NCI-H1694 treated with DMSO at 0.1 percent for 48 hours (cell line): ENCODE data around the gene SUGP2.
A peak's percentile ranks its signal among the peaks of the same experiment; 100 is the strongest.
"Not testable (repeated sequence)": the region's sequence is repeated elsewhere in the genome, so short reads cannot be mapped to it uniquely, and the experiment has no call there.

ENCODE experiments used
- DNase-seq: peaks from one replicate; lab custom pipeline; 2025; lab: John Stamatoyannopoulos, UW

Gene SUGP2

DNA sequence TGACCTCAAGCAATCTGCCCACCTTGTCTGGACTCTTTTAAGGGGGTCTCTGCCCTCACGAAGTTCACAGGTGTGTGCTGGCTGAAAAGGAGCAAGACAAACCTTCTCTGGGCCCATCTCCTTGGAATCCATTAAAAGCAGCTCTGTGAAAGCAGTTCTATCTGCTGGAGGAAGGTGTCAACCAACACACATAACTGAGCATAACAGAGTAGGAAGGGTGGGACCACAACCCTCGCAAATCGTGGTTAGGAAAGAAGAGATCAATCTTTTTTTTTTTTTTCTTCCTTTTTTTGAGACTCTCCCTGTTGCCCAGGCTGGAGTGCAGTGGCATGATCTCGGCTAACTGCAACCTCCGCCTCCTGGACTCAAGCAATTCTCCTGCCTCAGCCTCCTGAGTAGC, 1.4 kb downstream of the SUGP2 start:
- no peak for DNase-seq

DNA sequence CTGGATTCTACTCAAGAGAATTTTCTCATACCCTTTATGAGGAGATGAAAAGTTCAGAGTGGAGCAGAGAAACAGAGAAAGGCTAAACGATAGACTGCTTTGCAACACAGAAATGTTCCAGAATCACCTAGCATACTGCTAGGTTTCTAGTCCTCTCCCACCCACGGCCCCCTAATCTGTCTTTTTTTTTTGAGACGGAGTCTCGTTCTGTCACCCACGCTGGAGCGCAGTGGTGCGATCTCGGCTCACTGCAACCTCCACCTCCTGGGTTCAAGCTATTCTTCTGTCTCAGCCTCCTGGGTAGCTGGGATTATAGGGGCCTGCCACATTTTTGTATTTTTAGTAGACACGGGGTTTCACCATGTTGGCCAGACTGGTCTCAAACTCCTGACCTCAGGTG, 4.8 kb downstream of the SUGP2 start:
- no peak for DNase-seq

DNA sequence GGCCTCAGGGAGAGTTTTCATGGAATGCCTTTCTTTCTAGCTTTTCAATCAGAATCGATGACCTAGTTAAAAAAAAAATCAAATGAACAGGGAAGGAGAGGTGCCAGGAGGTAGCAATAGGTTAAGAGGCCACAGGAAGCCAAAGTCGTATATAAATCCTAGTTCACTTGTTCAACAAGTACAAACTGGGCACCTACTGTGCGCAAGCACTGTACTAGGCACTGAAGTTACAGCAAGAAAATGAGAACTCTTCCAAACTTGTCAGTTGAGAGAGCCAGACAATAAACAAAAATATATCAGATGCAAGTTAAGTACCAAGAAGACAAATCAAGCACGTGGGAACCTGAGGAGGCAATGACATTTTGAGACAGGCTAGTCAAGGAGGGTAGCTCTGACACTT, 6.1 kb downstream of the SUGP2 start:
- DNase-seq, result no peak

DNA sequence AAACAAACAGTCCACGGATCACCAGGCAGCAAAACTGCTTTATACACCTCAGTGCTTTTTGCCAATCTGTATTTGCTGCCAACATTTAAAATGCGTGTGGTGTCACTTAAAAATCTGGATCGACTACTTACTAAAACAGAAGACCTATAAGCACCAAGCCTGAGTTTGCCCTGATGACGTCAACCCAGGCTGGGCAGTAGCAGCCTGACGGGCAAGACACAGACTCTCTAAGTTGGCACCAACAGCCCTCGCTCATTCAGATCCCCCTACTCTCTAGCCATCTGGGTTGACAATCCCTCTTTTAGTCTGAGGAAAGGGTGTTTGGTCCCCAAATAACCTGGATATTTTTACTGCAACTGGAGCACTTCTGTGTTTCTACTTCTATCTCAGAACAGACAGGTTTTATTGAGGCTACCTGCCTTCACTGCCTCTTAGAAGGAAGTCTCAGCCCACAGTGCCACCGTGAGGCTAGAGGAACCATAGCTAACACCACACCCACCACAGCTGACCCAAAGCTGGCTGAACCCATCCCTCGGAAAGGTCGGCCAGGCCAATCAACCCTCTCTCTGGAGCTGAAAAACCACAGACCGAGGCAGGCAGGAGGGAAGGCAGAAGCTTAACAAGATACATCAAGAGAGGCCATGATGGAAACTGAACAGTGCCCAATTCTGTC, 6.9 kb downstream of the SUGP2 start:
- DNase-seq, result no peak

DNA sequence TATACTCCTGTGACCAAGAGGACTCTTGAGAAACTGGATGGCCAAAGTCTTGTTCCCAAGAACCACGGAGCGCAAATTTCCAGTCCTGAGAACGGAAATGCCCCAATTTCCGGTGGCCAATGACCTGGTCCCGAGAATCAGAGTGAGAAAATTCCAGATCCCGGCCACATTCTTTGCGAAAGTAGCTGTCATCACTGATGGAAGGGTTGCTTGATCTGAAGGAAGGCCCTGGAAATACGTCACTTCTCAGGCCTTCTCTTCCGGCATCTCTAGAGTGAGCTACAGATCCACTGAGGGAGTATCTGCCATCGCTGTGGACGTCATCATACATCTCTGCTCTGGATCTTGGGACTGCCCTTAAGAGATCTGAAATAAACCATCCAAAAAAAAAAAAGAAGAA, 7.5 kb downstream of the SUGP2 start:
- DNase-seq, result no peak

DNA sequence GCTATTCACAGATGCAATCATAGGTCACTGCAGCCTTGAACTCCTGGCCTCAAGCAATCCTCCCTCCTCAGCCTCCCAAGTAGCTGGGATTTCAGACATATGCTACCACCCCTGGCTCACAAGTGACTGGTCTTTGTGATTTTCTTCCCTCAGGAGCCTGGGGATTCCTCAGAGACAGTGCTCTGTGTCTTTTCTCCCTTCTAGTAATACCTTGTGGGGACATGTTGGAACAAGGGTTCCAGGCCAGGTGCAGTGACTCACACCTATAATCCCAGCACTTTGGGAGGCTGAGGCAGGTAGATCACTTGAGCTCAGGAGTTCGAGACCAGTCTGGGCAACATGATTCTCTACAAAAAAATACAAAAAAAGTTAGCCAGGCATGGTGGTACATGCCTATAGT, 9.9 kb downstream of the SUGP2 start:
- not testable (repeated sequence) for DNase-seq

DNA sequence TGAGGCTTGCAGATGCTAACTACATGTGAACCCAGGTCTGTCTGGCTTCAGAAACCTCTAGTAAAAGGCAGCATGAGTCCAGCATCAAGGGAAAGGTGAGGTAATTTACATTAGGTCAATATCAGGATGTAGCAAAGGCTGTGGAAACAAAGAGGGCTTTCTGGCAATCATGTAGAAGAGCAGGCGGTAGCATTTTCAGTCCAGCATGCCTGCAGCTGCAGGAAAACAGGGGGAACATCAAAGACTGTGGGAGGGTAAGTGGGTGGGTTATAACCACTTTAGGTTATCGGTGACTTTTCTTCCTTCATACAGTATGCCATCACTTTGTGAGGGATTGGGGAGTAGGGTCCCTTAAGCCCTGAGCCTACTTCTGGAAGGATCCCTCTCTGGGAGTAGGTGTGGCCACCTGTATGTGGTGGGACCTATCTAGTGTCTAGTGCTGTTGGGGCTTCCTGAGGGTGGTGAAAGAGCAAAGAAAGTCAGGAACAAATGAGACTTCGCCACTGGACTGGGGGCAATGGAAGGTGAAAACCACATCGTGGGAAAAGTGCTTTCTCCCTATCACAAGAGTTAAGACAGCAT, 10.8 kb downstream of the SUGP2 start:
- no peak for DNase-seq

DNA sequence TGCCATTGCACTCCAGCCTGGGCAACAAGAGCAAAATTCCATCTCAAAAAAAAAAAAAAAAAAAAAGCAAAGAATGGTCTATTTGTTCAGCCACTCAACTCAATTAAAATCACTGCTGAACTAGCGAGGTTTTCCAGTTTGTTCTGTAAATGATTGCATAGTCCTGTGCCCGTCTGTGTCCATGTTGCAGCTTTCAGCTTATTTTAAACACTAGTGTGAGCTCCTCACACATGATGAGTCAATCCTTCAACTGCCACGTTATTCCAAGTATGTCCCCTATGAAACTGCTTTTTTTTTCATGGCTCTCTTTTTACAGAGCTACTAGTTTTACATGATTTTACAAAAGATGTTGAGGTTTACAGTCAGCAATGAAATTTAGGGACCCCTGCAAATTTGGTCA, 12.2 kb downstream of the SUGP2 start:
- DNase-seq, result no peak

DNA sequence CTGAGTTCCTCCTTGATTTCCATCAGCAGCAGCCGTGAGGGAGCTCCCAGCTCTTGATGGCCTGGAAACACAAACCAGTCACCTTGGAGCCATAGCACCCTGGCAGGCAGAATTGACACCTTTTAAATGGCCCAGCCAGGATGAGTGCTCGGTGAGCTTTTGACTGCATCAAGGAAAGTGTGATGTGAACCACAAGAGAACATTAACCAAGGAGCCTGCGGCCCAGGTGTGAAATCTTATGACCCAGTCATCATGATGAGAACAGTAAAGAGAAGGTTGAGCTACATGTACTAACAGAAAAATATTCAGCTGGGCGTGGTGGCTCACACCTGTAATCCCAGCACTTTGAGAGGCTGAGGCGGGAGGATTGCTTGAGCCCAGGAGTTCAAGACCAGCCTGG, 22.8 kb downstream of the SUGP2 start:
- no peak for DNase-seq

DNA sequence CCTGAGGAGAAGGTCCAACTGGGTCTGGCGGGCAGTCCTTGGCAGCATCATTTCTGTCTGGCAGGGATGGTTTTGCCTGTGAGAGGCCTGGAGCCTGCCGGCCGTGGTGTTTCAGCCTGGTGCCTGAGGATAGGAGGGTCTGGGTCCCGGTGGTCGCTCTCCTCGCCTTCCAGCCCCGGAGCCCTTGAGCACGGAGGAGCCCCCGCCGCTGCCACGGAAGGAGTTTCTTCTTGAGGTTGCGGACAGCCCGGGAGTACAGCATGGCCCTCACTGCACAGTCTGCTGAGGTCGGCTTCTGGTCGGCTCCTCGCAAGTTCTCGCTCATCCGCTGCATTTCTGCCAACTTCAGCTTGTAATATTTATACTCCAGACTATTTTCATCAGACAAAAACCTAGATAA, 23.4 kb downstream of the SUGP2 start:
- no peak for DNase-seq

DNA sequence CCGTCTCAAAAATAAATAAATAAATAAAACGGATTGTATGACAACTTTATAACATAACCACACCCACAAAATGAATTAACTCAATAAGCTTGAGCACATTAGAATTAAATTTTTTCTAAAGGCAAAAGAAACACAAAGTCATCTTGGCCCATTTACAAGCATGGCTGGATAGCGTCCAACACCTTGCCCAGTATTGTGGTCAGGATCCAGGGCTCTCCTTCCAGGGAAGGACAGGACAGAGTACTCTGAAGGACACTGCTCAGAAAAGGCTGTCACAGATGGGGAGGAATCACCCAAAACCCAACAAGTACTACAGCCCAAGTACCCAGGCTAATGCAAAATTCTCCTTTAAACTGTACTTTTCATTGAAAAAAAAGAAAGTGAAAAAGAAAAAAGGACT, 27.1 kb downstream of the SUGP2 start:
- DNase-seq, result no peak

DNA sequence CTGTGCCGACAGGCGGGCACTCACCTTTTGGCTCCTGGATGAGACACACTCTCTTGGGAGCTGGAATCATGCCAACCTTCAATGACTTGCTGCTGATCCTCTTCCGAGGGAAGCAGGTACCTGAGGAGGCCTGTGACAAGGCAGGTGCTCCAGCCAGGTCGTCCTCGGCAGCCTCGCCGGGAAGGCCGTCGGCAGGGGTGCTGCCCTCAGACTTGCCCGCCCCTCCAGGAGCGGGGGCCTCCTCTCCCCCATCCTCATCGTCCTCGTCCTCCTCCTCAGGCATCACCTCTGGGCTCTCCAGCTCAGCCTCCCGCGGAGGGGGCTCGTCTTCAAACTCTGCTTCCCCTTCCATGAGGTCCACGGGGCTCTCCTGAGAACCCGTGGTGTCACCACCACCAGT, 29.2 kb downstream of the SUGP2 start:
- no peak for DNase-seq

DNA sequence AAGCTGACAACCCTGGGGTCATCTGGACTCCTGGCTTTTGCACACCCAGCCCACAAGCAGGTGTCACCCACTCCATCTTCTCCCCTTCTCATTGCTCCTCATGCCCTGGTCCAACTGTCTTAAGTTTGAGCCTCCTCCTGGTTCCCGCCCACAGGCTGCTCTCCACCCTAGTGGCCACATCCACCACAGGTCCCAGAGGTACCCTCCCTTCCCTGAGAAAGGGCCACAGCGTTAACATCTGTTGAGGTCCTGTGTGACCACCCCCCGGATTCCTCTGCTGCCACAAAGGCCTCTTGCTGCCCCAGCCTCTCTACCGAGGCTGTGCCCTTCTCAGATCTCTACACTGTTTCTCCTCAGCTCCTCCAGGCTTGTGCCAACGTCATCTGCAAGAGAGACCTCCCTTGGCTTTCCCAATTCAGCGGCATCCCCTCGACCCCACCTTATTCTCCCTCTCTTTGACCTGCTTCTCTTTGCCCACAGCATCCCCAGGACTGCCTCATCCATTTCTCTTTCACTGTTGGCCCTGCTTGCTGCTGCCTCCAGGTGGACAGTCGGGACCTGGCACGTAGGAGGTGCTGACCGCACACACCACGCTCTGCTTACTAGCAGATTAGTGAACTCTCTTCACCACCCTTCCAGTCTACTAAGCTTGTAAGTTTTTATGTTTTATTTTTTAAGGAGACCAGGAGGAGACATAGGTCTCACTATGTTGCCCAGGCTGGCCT, 33.3 kb downstream of the SUGP2 start:
- no peak for DNase-seq

DNA sequence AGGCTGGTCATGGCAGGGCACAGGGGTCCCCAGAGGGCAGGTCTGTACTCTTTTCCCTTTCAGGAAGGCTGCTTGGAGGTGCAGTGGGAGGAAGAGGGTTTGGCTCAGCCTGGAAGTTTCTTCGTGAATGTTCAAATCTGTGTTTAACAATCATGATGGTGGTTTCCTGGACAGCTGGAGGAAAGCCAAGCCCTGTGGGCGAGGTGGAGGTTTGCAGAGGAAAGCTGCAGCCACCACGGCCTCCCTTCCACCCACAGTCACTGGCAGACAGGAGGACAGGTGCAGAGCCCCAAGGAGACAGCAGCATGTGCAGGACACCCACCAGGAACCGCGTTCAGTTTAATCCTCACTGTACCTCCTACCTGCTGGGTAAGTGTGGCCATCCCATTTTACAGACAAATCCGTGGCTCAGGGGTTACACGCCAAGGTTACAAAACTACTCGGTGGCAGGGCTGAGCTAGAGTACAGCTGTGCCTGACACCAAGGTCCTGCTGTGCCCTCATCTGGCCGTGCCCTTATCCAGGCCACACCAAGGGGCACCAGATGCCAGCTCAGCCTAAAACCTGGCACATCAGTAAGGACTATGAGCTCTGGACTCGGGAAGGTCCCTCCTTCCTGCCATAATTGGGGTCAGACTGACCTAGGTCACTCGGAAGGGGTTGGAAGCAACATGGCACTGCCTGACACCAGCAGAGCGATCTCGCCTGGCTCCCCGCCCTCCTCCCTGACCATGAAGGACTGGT, 34.1 kb downstream of the SUGP2 start:
- no peak for DNase-seq

DNA sequence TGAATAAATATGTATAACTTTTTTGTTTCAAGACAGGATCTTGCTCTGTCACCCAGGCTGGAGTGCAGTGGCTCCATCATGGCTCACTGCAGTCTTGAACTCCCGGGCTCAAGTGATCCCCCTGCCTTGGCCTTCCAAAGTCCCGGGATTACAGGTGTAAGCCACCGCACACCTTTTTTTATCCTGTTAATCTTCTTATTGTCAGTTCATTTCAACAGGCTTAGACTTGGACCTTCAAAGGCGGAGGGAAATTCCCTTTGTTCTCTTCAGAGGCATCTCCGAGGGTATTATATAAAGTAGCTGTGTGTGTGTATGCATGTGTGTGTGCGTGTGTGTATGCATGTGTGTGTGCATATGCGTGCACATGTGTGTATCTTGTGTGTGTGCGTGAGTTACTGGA, 35.0 kb downstream of the SUGP2 start:
- DNase-seq, result no peak

DNA sequence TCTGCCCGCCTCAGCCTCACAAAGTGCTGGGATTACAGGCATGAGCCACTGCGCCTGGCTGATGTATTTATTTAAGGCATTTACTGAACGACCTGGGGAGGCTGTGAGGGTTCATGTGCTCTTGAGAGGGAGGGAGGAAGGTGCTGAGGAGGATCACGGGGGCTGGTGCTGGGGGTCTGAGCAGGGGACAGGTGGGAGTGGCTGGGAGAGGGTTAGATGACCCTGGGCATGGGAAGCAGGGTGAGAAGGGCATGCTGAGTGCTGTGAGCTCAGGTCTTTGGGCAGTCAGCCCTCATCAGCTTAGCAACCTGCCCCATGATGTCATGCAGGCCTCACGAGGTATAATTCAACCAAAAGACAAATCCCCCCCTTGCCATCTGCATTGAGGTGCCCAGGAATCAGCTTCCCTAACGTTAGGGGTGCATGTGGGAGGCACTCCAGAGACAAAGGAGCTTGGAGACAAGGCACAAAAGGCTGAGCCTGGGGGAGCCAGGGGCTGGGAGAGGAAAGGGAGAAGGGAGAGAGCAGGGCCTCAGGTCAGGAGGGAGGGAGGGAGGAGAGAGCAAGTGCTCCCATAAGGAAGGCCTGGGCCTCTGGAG, 36.4 kb downstream of the SUGP2 start:
- no peak for DNase-seq

DNA sequence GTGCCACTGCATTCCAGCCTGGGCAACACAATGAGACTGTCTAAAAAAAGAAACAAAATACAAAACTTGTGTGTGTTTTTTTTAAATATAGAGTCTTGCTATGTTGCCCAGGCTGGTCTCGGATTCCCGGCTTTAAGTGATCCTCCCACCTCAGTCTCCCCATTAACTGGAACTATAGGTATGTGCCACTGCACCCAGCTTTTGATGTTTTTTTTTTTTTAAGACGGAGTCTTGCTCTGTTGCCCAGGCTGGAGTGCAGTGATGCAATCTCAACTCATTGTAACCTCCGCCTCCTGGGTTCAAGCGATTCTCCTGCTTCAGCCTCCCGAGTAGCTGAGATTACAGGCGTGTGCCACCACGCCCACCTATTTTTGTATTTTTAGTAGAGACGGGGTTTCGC, 37.0 kb downstream of the SUGP2 start:
- no peak for DNase-seq

DNA sequence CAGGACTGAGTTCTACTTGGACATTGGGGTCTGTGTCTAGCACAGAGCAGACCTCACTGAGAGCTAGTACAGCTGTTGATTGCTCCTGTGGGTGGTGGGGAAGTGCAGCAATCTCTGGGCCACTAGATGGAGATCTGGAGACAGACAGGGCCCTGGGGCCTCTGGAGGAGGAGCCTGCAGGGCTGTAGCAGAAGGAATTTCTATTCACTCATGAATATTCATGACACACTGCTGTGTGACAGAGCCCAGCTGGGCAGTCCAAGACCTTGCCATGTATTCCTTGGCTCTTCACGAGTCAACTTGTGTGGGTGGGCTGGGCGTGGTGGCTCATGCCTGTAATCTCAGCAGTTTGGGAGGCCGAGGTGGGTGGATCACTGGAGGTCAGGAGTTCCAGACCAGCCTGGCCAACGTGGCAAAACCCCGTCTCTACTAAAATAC, 37.5 kb downstream of the SUGP2 start:
- peak; percentile 54 for DNase-seq

DNA sequence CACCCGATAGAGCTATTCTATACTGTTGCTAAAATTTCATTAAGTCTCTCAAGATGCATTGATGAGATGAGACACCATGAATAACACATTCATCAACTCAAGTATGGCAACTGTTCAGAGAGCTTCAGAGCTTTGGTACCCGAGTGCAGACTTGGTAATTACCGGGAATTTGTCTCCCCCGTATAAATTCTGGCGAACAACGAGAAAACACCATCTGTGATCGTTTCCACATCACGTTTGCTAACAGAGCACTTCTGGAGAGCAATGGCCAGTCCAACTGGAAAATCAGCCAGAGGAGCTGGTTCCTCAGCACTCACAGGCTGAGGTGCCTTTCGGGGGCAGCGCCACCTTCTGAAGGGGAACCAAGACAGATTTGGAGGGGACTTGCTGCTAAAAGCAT, 40.2 kb downstream of the SUGP2 start:
- DNase-seq, result peak; percentile 80

DNA sequence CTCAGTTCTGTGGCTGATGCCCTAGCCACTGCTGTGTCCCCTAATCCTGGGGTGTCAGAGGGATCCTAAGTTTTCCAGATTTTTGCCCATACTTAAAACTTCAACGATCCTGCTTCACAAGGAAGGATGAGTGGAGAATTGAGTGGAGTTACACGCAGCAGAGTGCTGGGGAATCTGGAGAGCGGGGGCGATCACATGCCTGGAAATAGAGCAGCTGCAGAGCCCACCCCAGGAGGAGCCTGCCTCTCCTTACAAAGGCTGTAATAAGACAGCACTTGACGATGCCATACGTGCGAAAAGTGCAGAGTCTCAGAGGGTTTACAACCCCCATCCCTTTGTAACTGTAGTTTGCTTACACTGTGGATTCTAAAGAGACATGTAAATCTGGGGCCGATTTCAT, 40.6 kb downstream of the SUGP2 start:
- no peak for DNase-seq

DNA sequence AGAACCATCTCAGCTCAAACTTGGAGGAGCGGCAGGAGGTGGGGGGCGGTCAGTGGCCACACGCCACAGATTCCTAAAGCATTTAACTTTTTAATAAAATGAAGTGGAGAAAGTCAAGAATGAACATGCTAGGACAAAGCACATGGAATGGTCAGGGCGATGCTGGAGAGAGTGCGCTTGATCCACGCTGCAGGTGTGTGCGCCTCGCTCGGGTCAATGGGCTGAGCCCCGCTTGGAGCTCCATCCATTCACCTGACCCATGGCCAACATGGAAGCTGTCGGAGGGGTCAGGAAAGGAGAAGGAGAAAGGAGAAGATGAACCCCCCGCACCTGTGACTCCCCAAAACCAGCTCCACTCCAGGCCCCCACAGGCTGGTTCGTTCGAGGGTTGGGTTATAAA, 41.8 kb downstream of the SUGP2 start:
- no peak for DNase-seq

DNA sequence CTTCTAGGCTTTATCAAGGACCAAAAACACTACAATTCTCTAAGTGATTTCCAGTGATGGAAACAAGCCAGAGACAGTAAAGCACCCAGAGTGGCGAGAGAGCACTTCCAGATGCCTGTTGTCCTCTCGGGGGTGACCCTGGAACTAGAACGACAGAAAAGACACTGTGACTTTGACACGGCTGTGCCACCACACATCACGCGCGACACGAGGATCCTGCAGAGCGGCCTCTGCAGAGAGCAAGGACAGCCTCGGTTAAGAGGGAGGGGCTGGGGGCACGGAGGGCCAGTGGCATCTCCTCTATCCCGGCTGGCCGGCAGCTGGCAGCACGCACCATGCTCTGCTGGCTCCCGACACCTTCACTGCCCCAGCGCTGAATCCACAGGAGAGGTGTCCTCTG, 42.3 kb downstream of the SUGP2 start:
- no peak for DNase-seq
